GM19240 (cell line): ENCODE results near the gene C1orf141.
"Not testable (repeated sequence)": the region's sequence is repeated elsewhere in the genome, so short reads cannot be mapped to it uniquely, and the experiment has no call there.

Source experiments
- DNase-seq: peaks from one replicate; pipeline ENCODE4 v3.0.0; 2011; ENCODE audit warnings: low spot score; ENCODE audit not compliant: insufficient read length

Gene C1orf141

GRCh38 chr1:67143966-67144365 is 9.2 kb upstream of the C1orf141 start:
- no peak for DNase-seq

- no peak for DNase-seq
Measured at GRCh38 chr1:67142931-67143330, 8.2 kb upstream of the C1orf141 start.

GRCh38 chr1:67141832-67142231 is 7.1 kb upstream of the C1orf141 start:
- not testable (repeated sequence) for DNase-seq

- DNase-seq = no peak
Measured at GRCh38 chr1:67140460-67140859, 5.7 kb upstream of the C1orf141 start.

GRCh38 chr1:67138813-67139499 is 4.2 kb upstream of the C1orf141 start:
- no peak for DNase-seq

- DNase-seq = no peak
Measured at GRCh38 chr1:67137307-67137753, 2.6 kb upstream of the C1orf141 start.

- no peak for DNase-seq
Measured at GRCh38 chr1:67135354-67135753, 584 bp upstream of the C1orf141 start.

GRCh38 chr1:67133177-67133576 is 1.6 kb downstream of the C1orf141 start:
- DNase-seq = no peak

- DNase-seq = no peak
Measured at GRCh38 chr1:67130673-67131072, 4.1 kb downstream of the C1orf141 start.

GRCh38 chr1:67126974-67127373 is 7.8 kb downstream of the C1orf141 start:
- DNase-seq = no peak

GRCh38 chr1:67126111-67126746 is 8.5 kb downstream of the C1orf141 start:
- DNase-seq = no peak

GRCh38 chr1:67124455-67124854 is 10.3 kb downstream of the C1orf141 start:
- DNase-seq = no peak

GRCh38 chr1:67120855-67121619 is 13.7 kb downstream of the C1orf141 start:
- no peak for DNase-seq

- DNase-seq = no peak
Measured at GRCh38 chr1:67118646-67119045, 16.1 kb downstream of the C1orf141 start.

- no peak for DNase-seq
Measured at GRCh38 chr1:67118191-67118590, 16.6 kb downstream of the C1orf141 start.

- DNase-seq = no peak
Measured at GRCh38 chr1:67114162-67114561, 20.6 kb downstream of the C1orf141 start.

GRCh38 chr1:67110352-67110751 is 24.4 kb downstream of the C1orf141 start:
- DNase-seq = no peak

- DNase-seq = no peak
Measured at GRCh38 chr1:67105508-67105907, 29.3 kb downstream of the C1orf141 start.

- DNase-seq = no peak
Measured at GRCh38 chr1:67103548-67103947, 31.2 kb downstream of the C1orf141 start.

- DNase-seq = no peak
Measured at GRCh38 chr1:67100833-67101232, 33.9 kb downstream of the C1orf141 start.

- DNase-seq = no peak
Measured at GRCh38 chr1:67097305-67097704, 37.5 kb downstream of the C1orf141 start.

- no peak for DNase-seq
Measured at GRCh38 chr1:67094191-67094590, 40.6 kb downstream of the C1orf141 start.
